B cell (primary cell): ENCODE measurements around the gene SWAP70. TPM values are rescaled to one million over a fixed set of nuclear protein-coding genes. Genes with fewer than 3 reads are reported as not detected.
A peak's percentile ranks its signal among the peaks of the same experiment; 100 is the strongest.

Source experiments
- ATAC-seq: fragments of 200-7000 bp; cut with Tn5 transposase; one replicate; pipeline ENCODE4 v1.10.0; 2021; ENCODE audit warnings: low read depth, mild to moderate bottlenecking, moderate number of reproducible peaks, moderate library complexity
- CTCF ChIA-PET: fragments of 350-600 bp; sonication (Branson Sonifier 250); formaldehyde crosslinking; loops from one replicate; lab custom pipeline; 2021; ENCODE audit warnings: antibody characterized with exemption, inconsistent platforms; lab: Charles Lee
- POLR2A ChIA-PET: fragments of 350-600 bp; sonication (Branson Sonifier 250); formaldehyde crosslinking; loops from one replicate; lab custom pipeline; 2021; ENCODE audit warnings: antibody characterized with exemption; lab: Charles Lee
- DNase-seq: peaks from one replicate; pipeline ENCODE4 v3.0.0; 2013
- H2AFZ ChIP-seq: 2 replicates; pipeline ENCODE4 v1.6.1; 2012; ENCODE audit warnings: mild to moderate bottlenecking, low read depth, low read length; ENCODE audit not compliant: insufficient read depth, poor library complexity, severe bottlenecking
- H3K27ac ChIP-seq, 2 donors: 1 replicate in 1 of 2; 2 replicates in 1 of 2; pipeline ENCODE4 v1.5.1; 2012 to 2013; ENCODE audit warnings: low read length in 2 of 2, mild to moderate bottlenecking in 2 of 2, moderate library complexity in 1 of 2
- H3K27me3 ChIP-seq, 4 experiments: fragments of 200-600 bp in 1 of 4; sonication (generic) in 1 of 4; replicated peaks in 1 of 4; 1 replicate in 2 of 4; 2 replicates in 2 of 4; pipeline versions ENCODE4 v1.6.1 to v1.7.0; 2013 to 2016; ENCODE audit warnings: low read length in 3 of 4, mild to moderate bottlenecking in 2 of 4, mixed read lengths in 1 of 4, moderate library complexity in 1 of 4; ENCODE audit not compliant: insufficient read depth in 4 of 4, control insufficient read depth in 3 of 4; ENCODE audit errors: control extremely low read depth in 1 of 4
- H3K36me3 ChIP-seq, 2 experiments: replicated peaks in 1 of 2; 1 replicate in 1 of 2; 2 replicates in 1 of 2; pipeline versions ENCODE4 v1.6.1 to v1.7.1; 2013; ENCODE audit warnings: low read length in 1 of 2; ENCODE audit not compliant: insufficient read depth in 2 of 2, control insufficient read depth in 1 of 2; ENCODE audit errors: control extremely low read depth in 1 of 2, extremely low read depth in 1 of 2
- H3K4me1 ChIP-seq, 2 donors: fragments of 200-600 bp in 1 of 2; sonication (generic) in 1 of 2; 1 replicate in 1 of 2; 2 replicates in 1 of 2; pipeline versions ENCODE4 v1.5.1 to v1.6.1; 2013 to 2017; ENCODE audit warnings: low read length in 2 of 2; ENCODE audit not compliant: control insufficient read depth in 2 of 2, insufficient read depth in 2 of 2
- H3K4me2 ChIP-seq: replicated peaks from 2 replicates; pipeline ENCODE3; 2012; ENCODE audit warnings: mild to moderate bottlenecking, low read depth, low read length; ENCODE audit not compliant: poor library complexity, severe bottlenecking
- H3K4me3 ChIP-seq, 5 experiments: fragments of 200-600 bp in 1 of 5; sonication (generic) in 1 of 5; 1 replicate in 3 of 5; 2 replicates in 2 of 5; pipeline versions ENCODE4 v1.5.1 to v1.7.0; 2011 to 2016; ENCODE audit warnings: low read length in 4 of 5, mild to moderate bottlenecking in 4 of 5, low read depth in 2 of 5, control low read depth in 1 of 5, moderate library complexity in 1 of 5; ENCODE audit not compliant: insufficient read depth in 1 of 5; ENCODE audit errors: control extremely low read depth in 1 of 5, extremely low read depth in 1 of 5
- H3K79me2 ChIP-seq: fragments of 200-600 bp; sonication (generic); one replicate; pipeline ENCODE4 v1.6.0; 2016; ENCODE audit warnings: low read length; ENCODE audit not compliant: control insufficient read depth, insufficient read depth
- H3K9ac ChIP-seq: fragments of 200-600 bp; sonication (generic); 2 replicates; pipeline ENCODE4 v1.6.1; 2017; ENCODE audit warnings: mild to moderate bottlenecking, low read length, moderate library complexity
- H3K9me3 ChIP-seq, 3 donors: one replicate each; pipeline versions ENCODE4 v1.6.1 to v1.7.1; 2013; ENCODE audit warnings: low read length in 2 of 3; ENCODE audit not compliant: control insufficient read depth in 2 of 3, insufficient read depth in 1 of 3; ENCODE audit errors: control extremely low read depth in 1 of 3
- H4K20me1 ChIP-seq: 2 replicates; pipeline ENCODE4 v1.6.0; 2012; ENCODE audit warnings: mild to moderate bottlenecking, low read length; ENCODE audit not compliant: insufficient read depth, control insufficient read depth, poor library complexity, severe bottlenecking
- H3K27ac Mint-ChIP-seq: one replicate; pipeline ENCODE4 v1.8.0; 2021; ENCODE audit warnings: mixed read lengths
- H3K27me3 Mint-ChIP-seq: one replicate; pipeline ENCODE4 v1.8.0; 2021; ENCODE audit warnings: mixed read lengths
- H3K4me1 Mint-ChIP-seq: one replicate; pipeline ENCODE4 v1.8.0; 2021; ENCODE audit warnings: mixed read lengths
- H3K4me3 Mint-ChIP-seq: one replicate; pipeline ENCODE4 v1.8.0; 2021; ENCODE audit warnings: mixed read lengths
- H3K9me3 Mint-ChIP-seq: one replicate; pipeline ENCODE4 v1.8.0; 2022; ENCODE audit warnings: mixed read lengths; ENCODE audit not compliant: insufficient read depth
- EZH2 ChIP-seq: IDR thresholded peaks from 2 replicates; pipeline ENCODE4 v1.6.1; 2012; ENCODE audit warnings: borderline replicate concordance, low read depth, mild to moderate bottlenecking, moderate library complexity, low read length; ENCODE audit not compliant: insufficient read depth, poor library complexity, severe bottlenecking
- WGBS: methylation state at CpG from one replicate; pipeline ENCODE4 v1.1.5; 2013; ENCODE audit warnings: missing lambda C conversion rate; ENCODE audit not compliant: insufficient coverage; 5-methylcytosine and 5-hydroxymethylcytosine counted together
- intact Hi-C: fragments of 100-400 bp; cut with micrococcal nuclease; formaldehyde crosslinking; loops from one replicate; pipeline ENCODE4 v1.10.0; 2022
- polyA plus RNA-seq: library from polyadenylated mRNA; depleted of rRNA; stranded (reverse); fragments of >200 nt; gene quantifications from 2 replicates; pipeline ENCODE4 v1.2.3, GENCODE V29; 2012
- total RNA-seq, 2 donors: library from RNA; stranded (reverse); fragments of 120-200 nt in 1 of 2; gene quantifications; 1 replicate in 1 of 2; 2 replicates in 1 of 2; pipeline versions ENCODE4 v1.2.3 to v1.2.4, GENCODE V29; 2013 to 2022
- TF ChIP-seq, protein P1 (sequence below): fragments of 200-600 bp; IDR thresholded peaks from one replicate; pipeline ENCODE4 v1.8.0; 2022; ENCODE audit warnings: antibody characterized with exemption, mild to moderate bottlenecking

SWAP70 gene
- total and polyA plus RNA-seq, 2 donors (not counting 1 experiment from before 2014, with no cell fraction given) = 69.8 to 200 TPM

DNA sequence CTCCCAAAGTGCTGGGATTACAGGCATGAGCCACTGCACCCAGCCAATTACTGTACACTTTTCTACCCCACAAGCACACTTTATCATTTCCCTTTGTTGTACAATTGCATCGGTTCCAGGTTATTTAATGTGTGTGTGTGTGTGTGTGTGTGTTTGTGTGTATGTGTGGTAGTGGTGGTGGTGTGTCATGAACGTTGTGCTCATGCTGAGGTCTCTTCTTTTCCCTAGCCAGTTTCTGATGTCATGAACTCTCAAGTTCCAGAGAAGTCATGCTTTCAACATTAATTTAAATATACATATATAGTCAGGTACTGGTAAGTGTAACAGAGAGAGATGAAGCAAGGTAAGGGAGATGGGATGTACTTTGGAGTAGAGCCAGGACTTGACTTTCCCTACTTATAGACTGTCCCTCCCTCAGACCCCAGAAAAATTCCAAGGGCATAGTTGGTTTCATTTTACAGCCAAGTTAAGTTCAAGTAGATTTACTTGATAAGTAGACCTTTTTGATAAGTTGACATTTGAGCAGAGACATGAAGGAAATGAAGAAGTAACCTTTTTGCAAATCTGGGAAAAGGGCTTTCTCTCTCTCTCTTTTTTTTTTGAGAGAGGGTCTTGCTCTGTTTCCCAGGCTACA is 47.7 kb upstream of the SWAP70 start:
- H4K20me1 ChIP-seq = no peaks in the 10 kb centered on the region
- H3K4me2 ChIP-seq = peak overlapping the region; percentile 90
- peak overlapping the region; percentile 18 for H3K9ac ChIP-seq
- H3K79me2 ChIP-seq = peaks cover 46% of the 10 kb centered on the region
- H3K4me1 ChIP-seq = peaks cover 77 to 79% of the 10 kb centered on the region in 2 donors
- intact Hi-C loops = loop anchor here (5.0 kb wide), 1 partner anchor 701 kb away; no protein-coding TSS in a partner anchor
- ATAC-seq = no peak
- no peaks in the 10 kb centered on the region for H3K36me3 ChIP-seq
- Mint-ChIP-seq H3K4me3 (peak overlapping the region; percentile 98), H3K4me1 (peaks cover 73% of the 10 kb centered on the region), H3K27ac (peak overlapping the region; percentile 94), H3K9me3 (no peaks in the 10 kb centered on the region), H3K27me3 (no peaks in the 10 kb centered on the region)
- peak overlapping the region; percentile 98 for H3K27ac ChIP-seq
- DNase-seq = peak; percentile 45
- ChIA-PET CTCF (interaction anchor here (1.0 to 4.5 kb wide), 5 partner anchors 18 to 132 kb away, joined by 3 to 36 read pairs (median 5); no protein-coding TSS in a partner anchor), POLR2A (interaction anchor here (1.0 to 3.3 kb wide), 3 partner anchors 21 to 132 kb away, joined by 3 to 38 read pairs (median 6); no protein-coding TSS in a partner anchor)
- no peaks in the 10 kb centered on the region for H3K9me3 ChIP-seq
- H3K4me3 ChIP-seq = peak overlapping the region in 1 of 5 experiments; percentile 14
- no peak overlapping the region for H2AFZ ChIP-seq
- WGBS = no CpG with 5 or more reads among the region's 2 CpGs
- H3K27me3 ChIP-seq = no peaks in the 10 kb centered on the region
- TF ChIP-seq, protein P1, sequence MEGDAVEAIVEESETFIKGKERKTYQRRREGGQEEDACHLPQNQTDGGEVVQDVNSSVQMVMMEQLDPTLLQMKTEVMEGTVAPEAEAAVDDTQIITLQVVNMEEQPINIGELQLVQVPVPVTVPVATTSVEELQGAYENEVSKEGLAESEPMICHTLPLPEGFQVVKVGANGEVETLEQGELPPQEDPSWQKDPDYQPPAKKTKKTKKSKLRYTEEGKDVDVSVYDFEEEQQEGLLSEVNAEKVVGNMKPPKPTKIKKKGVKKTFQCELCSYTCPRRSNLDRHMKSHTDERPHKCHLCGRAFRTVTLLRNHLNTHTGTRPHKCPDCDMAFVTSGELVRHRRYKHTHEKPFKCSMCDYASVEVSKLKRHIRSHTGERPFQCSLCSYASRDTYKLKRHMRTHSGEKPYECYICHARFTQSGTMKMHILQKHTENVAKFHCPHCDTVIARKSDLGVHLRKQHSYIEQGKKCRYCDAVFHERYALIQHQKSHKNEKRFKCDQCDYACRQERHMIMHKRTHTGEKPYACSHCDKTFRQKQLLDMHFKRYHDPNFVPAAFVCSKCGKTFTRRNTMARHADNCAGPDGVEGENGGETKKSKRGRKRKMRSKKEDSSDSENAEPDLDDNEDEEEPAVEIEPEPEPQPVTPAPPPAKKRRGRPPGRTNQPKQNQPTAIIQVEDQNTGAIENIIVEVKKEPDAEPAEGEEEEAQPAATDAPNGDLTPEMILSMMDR = no peak
- TF ChIP-seq EZH2 = no peak

DNA sequence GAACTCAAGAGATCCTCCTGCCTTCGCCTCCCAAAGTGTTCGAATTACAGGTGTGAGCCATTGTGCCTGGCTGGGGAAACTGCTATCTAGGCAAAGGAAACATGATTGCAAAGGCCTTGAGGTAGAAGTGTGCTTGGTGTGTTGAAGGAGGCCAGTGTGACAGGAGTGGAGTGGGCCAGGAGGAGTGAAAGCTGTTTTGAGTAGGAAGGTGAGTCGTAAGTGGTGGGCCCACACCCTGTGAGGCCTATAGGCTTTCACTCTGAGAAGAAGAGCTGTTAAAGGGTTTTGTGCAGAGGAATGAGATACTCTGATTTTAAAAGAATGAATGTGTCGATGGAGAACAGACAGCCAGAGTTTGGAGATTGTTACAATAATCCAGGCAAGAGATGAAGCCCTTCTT is 47.0 kb upstream of the SWAP70 start:
- Histone ChIP-seq H3K79me2 (peaks cover 46% of the 10 kb centered on the region), H2AFZ (peak overlapping the region; percentile 20), H4K20me1 (no peaks in the 10 kb centered on the region), H3K9me3 (no peaks in the 10 kb centered on the region), H3K9ac (no peak overlapping the region), H3K4me3 (no peak overlapping the region), H3K27ac (peak overlapping the region; percentile 98), H3K4me2 (peak overlapping the region; percentile 90), H3K27me3 (no peaks in the 10 kb centered on the region), H3K36me3 (no peaks in the 10 kb centered on the region), H3K4me1 (peaks cover 77 to 79% of the 10 kb centered on the region in 2 donors)
- Mint-ChIP-seq H3K9me3 (no peaks in the 10 kb centered on the region), H3K4me1 (peaks cover 77% of the 10 kb centered on the region), H3K27me3 (no peaks in the 10 kb centered on the region), H3K4me3 (peak overlapping the region; percentile 31), H3K27ac (peak overlapping the region; percentile 94)
- 86% methylated on average over 4 of the region's 4 CpGs for WGBS
- intact Hi-C loops = loop anchor here (5.0 kb wide), 1 partner anchor 700 kb away; no protein-coding TSS in a partner anchor
- CTCF ChIA-PET = interaction anchor here (1.0 to 4.5 kb wide), 4 partner anchors 17 to 131 kb away, joined by 3 to 36 read pairs (median 4); no protein-coding TSS in a partner anchor
- POLR2A ChIA-PET = interaction anchor here (0.6 to 1.0 kb wide), 2 partner anchors 22 to 155 kb away, joined by 3 read pairs; no protein-coding TSS in a partner anchor
- no peak for TF ChIP-seq EZH2
- TF ChIP-seq, protein P1 = no peak
- no peak for ATAC-seq
- peak; percentile 21 for DNase-seq
